NCI-H345 (cell line): Measurements from ENCODE around the gene KIAA1671.
"Not testable (repeated sequence)": the region's sequence is repeated elsewhere in the genome, so short reads cannot be mapped to it uniquely, and the experiment has no call there.

ENCODE experiments used
- DNase-seq: peaks from one replicate; lab custom pipeline; 2025; lab: John Stamatoyannopoulos, UW

The KIAA1671 gene

GRCh38 chr22:25235547-25236290 lies 283.2 kb downstream of the KIAA1671 start:
- DNase-seq, result peak; percentile 83

DNA sequence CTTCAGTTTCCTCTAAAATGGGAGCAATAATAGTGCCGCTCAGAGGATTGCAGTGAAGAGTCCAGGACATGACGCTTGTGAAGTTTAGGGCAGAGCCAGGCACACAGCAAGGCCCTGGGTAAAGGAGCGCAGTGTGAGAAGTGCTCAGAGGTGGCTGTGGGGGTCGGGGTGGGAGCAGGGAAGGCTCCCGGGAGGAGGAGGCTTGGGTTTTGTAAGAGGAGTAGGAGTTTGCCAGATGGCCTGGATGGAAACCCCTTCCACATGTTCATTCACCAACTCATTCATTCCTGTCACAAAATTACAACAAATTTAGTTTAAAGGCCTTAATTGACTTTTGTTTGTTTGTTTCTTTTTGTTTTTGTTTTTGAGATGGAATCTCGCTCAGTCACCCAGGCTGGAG lies 283.9 kb downstream of the KIAA1671 start:
- no peak for DNase-seq

DNA sequence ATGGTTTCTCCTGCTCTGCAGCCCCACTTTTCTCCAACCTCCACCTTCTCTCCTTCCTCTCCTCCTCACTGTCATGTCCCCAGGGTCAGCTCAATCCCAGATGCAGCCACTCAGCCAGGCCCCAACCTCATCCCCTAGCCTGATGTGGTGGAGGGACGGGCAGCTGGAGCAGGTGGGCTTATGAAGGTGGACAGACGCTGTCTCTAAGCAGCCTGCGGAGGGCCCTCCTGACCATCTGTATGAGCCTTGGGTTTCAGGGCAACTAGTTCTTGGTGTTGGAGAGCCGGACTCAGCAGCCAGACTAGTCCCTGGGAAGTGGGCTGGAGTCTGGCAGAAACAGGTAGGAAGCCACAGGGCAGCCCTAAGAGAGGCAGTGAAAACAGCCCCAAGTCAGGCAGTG lies 285.0 kb downstream of the KIAA1671 start:
- DNase-seq, result no peak

- not testable (repeated sequence) for DNase-seq
Observed at GRCh38 chr22:25238058-25238457, 285.5 kb downstream of the KIAA1671 start.
